Measurements from ENCODE around the gene ACP7.

GRCh38 chr19:39129116-39129515, 44.9 kb downstream of the ACP7 start:
- TF ChIP-seq USF1 (IDR thresholded peaks at IDR 0.05; ENCODE audit: borderline replicate concordance, low read depth) (no peak), REST (IDR thresholded peaks at IDR 0.05; ENCODE audit: low read depth, low read length) (no peak), TCF12 (IDR thresholded peaks at IDR 0.05) (no peak), RFX5 (IDR thresholded peaks at IDR 0.05; ENCODE audit: low read length) (no peak)
